ENCODE data around the gene MYO3B.
"Not testable (repeated sequence)": the region's sequence is repeated elsewhere in the genome, so short reads cannot be mapped to it uniquely, and the experiment has no call there.

The MYO3B gene

GRCh38 chr2:170530803-170531564, 353.0 kb downstream of the MYO3B start:
- no peak for DNase-seq

- no peak for DNase-seq
Measured at GRCh38 chr2:170531876-170532275, 353.9 kb downstream of the MYO3B start.

GRCh38 chr2:170533156-170533555, 355.2 kb downstream of the MYO3B start:
- no peak for DNase-seq

GRCh38 chr2:170535552-170535951, 357.6 kb downstream of the MYO3B start:
- DNase-seq: no peak

GRCh38 chr2:170544817-170545216, 366.9 kb downstream of the MYO3B start:
- DNase-seq: no peak

GRCh38 chr2:170548304-170548703, 370.4 kb downstream of the MYO3B start:
- DNase-seq: no peak

GRCh38 chr2:170550501-170550900, 372.6 kb downstream of the MYO3B start:
- no peak for DNase-seq

- not testable (repeated sequence) for DNase-seq
Measured at GRCh38 chr2:170551899-170552298, 374.0 kb downstream of the MYO3B start.

GRCh38 chr2:170553748-170554147, 375.8 kb downstream of the MYO3B start:
- DNase-seq: no peak

GRCh38 chr2:170554278-170554955, 376.5 kb downstream of the MYO3B start:
- no peak for DNase-seq

- no peak for DNase-seq
Measured at GRCh38 chr2:170562928-170563327, 385.0 kb downstream of the MYO3B start.

- no peak for DNase-seq
Measured at GRCh38 chr2:170563401-170563800, 385.5 kb downstream of the MYO3B start.

GRCh38 chr2:170566138-170566537, 388.2 kb downstream of the MYO3B start:
- DNase-seq: no peak

GRCh38 chr2:170567429-170567828, 389.5 kb downstream of the MYO3B start:
- no peak for DNase-seq

- DNase-seq: no peak
Measured at GRCh38 chr2:170568511-170568910, 390.6 kb downstream of the MYO3B start.

GRCh38 chr2:170571612-170572011, 393.7 kb downstream of the MYO3B start:
- DNase-seq: no peak

- DNase-seq: no peak
Measured at GRCh38 chr2:170573671-170574070, 395.7 kb downstream of the MYO3B start.

- DNase-seq: no peak
Measured at GRCh38 chr2:170576296-170576695, 398.3 kb downstream of the MYO3B start.

- DNase-seq: no peak
Measured at GRCh38 chr2:170577356-170577755, 399.4 kb downstream of the MYO3B start.

GRCh38 chr2:170578606-170579005, 400.7 kb downstream of the MYO3B start:
- no peak for DNase-seq

- DNase-seq: no peak
Measured at GRCh38 chr2:170579511-170579910, 401.6 kb downstream of the MYO3B start.

GRCh38 chr2:170582313-170582712, 404.4 kb downstream of the MYO3B start:
- no peak for DNase-seq

GRCh38 chr2:170582751-170583463, 405.0 kb downstream of the MYO3B start:
- no peak for DNase-seq

GRCh38 chr2:170585067-170585466, 407.1 kb downstream of the MYO3B start:
- DNase-seq: no peak
